Measurements from ENCODE around the gene AMMECR1. TPM values are rescaled to one million over a fixed set of nuclear protein-coding genes. Genes with fewer than 3 reads are reported as not detected.

Gene AMMECR1
- total and polyA plus RNA-seq, 2 of the 4 experiments (the other 2 are of a cell fraction): 7.0 to 11.3 TPM

GRCh38 chrX:110267874-110268273, 50.0 kb downstream of the AMMECR1 start:
- H3K27me3 ChIP-seq (ENCODE audit: control insufficient read depth, insufficient read depth, low read length): peaks cover 1% of the 10 kb centered on the region; the same call in 1 of the 2 replicates
- H4K91ac ChIP-seq (ENCODE audit: insufficient read depth, low read depth, low read length): no peak overlapping the region
- H3K36me3 ChIP-seq (ENCODE audit: control insufficient read depth, insufficient read depth, low read length): no peaks in the 10 kb centered on the region
- no peak overlapping the region for H2AFZ ChIP-seq (replicated peaks; ENCODE audit: low read length, poor library complexity)
- no peaks in the 10 kb centered on the region for H3K4me1 ChIP-seq (ENCODE audit: control insufficient read depth, insufficient read depth, low read length)
- ATAC-seq (ENCODE audit: low read depth): no peak
- H3K4ac ChIP-seq (ENCODE audit: low read depth, low read length): no peak overlapping the region
- no peak overlapping the region for H3K4me2 ChIP-seq (ENCODE audit: low read depth, low read length)
- H4K20me1 ChIP-seq (ENCODE audit: insufficient read depth, low read length): no peaks in the 10 kb centered on the region
- no peak overlapping the region for H2BK20ac ChIP-seq (ENCODE audit: low read depth, low read length)
- intact Hi-C loops (cut with micrococcal nuclease): no loop called here
- H3K56ac ChIP-seq (ENCODE audit: extremely low read depth, insufficient read depth, low read length): no peak overlapping the region
- peaks cover 0 to 11% of the 10 kb centered on the region in 2 experiments; a peak in 1 of 4 replicates for H3K79me1 ChIP-seq (ENCODE audit: low read depth in 1 of 2, low read length in 2 of 2)
- H3K9me1 ChIP-seq (ENCODE audit: insufficient read depth, low read length): no peaks in the 10 kb centered on the region
- no peak overlapping the region for H3K23ac ChIP-seq (ENCODE audit: low read depth, low read length)
- ChIA-PET POLR2A (ENCODE audit: unreplicated experiment) (no interaction called here), CTCF (no interaction called here)
- no peak for DNase-seq
- no peak overlapping the region for H2BK120ac ChIP-seq (ENCODE audit: low read depth, low read length)
- in situ Hi-C loops (cut with MboI; ENCODE audit: low sequenced_read_pairs): no loop called here
- H2AK9ac ChIP-seq (replicated peaks; ENCODE audit: low read depth, low read length, poor library complexity): no peak overlapping the region
- H3K9me3 ChIP-seq (ENCODE audit: control insufficient read depth, insufficient read depth, low read length): no peaks in the 10 kb centered on the region
- H3K14ac ChIP-seq (replicated peaks; ENCODE audit: low read depth, low read length): no peak overlapping the region
- H3K4me3 ChIP-seq (ENCODE audit: insufficient read depth, low read depth, low read length): no peak overlapping the region
- H3K27ac ChIP-seq (ENCODE audit: insufficient read depth, low read length): no peak overlapping the region
- TF ChIP-seq RAD21 (IDR thresholded peaks at IDR 0.05; ENCODE audit: low read length) (no peak), SMC3 (IDR thresholded peaks at IDR 0.05; ENCODE audit: low read depth, low read length) (no peak), USF2 (IDR thresholded peaks at IDR 0.05; ENCODE audit: low read depth, low read length) (no peak), ELK1 (IDR thresholded peaks at IDR 0.05; ENCODE audit: borderline replicate concordance, low read depth, low read length) (no peak), RCOR1 (IDR thresholded peaks at IDR 0.05; ENCODE audit: insufficient replicate concordance, low read length) (no peak), NFE2L2 (IDR thresholded peaks at IDR 0.05; ENCODE audit: low read depth, low read length) (no peak)
- H2BK15ac ChIP-seq (ENCODE audit: low read depth, low read length): no peak overlapping the region
- BruUV-seq (replicated peaks): no TSS peak
- dilution Hi-C loops (cut with HindIII; ENCODE audit: low sequenced_read_pairs, unreplicated experiment): no loop called here
- no peak overlapping the region for H2AK5ac ChIP-seq (ENCODE audit: low read depth, low read length)
- no peak overlapping the region for H4K8ac ChIP-seq (ENCODE audit: low read depth in 2 of 2, low read length in 2 of 2)
- H3K9ac ChIP-seq (ENCODE audit: low read depth, low read length): no peak overlapping the region
- WGBS, 2 experiments (ENCODE audit: extremely low coverage in 2 of 2, insufficient read length in 1 of 2): no CpG with 5 or more reads among the region's 2 CpGs
- H2BK5ac ChIP-seq (ENCODE audit: low read depth, low read length, poor library complexity, severe bottlenecking): no peak overlapping the region
- H3K18ac ChIP-seq (ENCODE audit: low read depth, low read length): no peak overlapping the region
- H4K5ac ChIP-seq (ENCODE audit: low read depth, low read length): no peak overlapping the region
